ENCODE results near the gene TOMM70.

- TF ChIP-seq CTCF (conservative IDR thresholded peaks at IDR 0.05; ENCODE audit: low read depth, low read length) (no peak), BHLHE40 (IDR thresholded peaks at IDR 0.05; ENCODE audit: low read depth, low read length) (no peak), ELK1 (IDR thresholded peaks at IDR 0.05; ENCODE audit: borderline replicate concordance, low read depth, low read length) (no peak)
Observed at GRCh38 chr3:100407164-100407563, 6.3 kb upstream of the TOMM70 start.

All from IMR-90 (cell line).